CD4-positive, alpha-beta T cell treated with Interleukin-15 for 1 hour (primary cell): ENCODE data around the gene SPATA1.
"Not testable (repeated sequence)": the region's sequence is repeated elsewhere in the genome, so short reads cannot be mapped to it uniquely, and the experiment has no call there.

Source experiments
- DNase-seq: peaks from one replicate; pipeline ENCODE4 v3.0.0-alpha.2; 2020

The SPATA1 gene

DNA sequence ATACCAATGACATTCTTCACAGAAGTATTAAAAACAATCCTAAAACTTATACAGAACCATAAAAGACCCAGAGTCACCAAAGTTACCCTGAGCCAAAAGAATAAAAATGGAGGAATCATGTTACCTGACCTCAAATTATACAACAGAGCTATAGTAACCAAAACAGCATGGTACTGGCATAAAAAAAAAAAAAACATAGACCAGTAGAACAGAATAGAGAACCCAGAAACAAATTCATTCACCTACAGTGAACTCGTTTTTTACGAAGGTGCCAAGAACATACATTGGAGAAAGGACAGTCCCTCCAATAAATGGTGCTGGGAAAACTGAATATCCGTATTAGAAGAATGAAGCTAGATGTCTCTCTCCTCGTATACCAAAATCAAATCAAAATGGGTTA, 2.8 kb downstream of the SPATA1 start:
- no peak for DNase-seq

DNA sequence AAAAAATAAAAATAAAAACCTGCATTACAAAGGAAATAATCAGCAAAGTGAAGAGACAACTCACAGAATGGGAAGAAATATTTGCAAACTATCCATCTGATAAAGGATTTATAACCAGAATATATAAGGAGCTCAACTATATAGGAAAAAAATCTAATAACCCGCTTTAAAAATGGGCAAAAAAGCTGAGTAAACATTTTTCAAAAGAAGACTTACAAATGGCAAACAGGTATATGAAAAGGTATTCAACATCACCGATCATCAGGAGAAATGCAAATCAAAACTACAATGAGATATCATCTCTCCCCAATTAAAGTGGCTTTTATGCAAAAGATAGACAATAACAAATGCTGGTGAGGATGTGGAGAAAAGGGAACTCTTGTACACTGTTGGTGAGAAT, 4.0 kb downstream of the SPATA1 start:
- no peak for DNase-seq

DNA sequence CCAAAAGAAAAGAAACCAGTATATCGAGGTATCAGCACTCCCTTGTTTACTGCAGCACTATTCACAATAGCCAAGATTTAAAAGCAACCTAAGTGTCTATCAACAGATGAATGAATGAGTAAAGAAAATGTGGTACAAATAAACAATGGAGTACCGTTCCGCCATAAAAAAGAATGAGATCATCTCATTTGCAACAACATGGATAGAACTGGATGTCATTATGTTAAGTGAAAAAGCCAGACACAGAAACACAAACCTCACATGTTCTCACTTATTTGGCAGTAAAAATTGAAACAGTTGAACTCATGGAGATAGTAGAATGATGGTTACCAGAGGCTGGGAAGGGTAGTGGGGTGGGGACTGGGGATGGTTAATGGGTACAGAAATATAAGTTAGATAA, 4.5 kb downstream of the SPATA1 start:
- DNase-seq: no peak

DNA sequence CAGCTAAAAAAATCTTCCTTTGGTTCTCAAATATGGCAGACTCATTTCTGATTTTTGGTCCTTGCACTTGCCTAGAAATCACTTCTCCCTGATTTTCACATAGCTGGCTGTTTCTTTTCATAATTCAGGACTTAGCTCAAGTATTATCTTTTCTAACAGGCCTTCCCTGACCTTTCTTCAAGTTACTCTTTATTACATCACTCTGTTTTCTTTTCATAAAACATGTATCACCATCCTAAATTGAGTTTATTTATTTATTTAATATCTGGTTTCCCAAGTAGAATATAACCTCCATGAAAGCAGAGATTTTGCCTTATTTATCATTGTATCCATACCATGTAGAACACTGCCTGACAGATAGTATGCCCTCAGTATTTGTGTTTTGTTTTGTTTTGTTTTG, 18.4 kb downstream of the SPATA1 start:
- no peak for DNase-seq

DNA sequence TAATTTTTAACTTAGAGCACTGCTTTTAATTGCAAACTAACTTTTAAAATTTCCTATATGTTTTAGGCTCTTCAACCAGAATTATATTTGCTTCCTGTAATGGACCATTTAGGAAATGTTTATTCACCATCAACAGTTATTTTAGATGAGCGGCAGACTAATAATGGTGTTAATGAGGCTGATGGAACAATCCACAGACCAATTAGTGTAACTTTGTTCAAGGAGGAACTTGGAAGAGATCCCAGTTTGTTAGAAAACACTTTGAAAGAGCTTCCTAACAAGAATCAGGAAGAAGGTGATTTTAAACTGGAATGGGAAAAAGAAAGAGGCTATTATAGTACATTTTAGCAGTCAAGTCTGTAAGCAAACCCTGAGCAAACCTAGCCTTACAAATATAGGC, 19.6 kb downstream of the SPATA1 start:
- DNase-seq: no peak

DNA sequence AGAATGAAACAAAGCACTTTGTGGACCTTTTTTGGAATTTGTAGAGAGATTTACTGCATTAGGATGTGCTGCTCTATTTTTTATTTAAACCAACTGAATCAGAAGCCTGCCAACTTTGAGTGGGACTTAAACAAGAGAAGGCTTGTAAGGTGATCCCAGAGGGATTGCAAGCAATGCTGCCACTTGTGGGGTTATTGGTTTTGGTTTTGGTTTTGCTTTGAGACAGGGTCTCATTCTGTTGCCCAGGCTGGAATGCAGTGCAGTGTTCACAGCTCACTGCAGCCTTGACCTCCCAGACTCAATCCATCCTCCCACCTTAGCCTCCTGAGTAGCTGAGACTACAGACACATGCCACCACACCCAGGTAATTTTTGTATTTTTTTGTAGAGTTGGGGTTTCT, 32.4 kb downstream of the SPATA1 start:
- no peak for DNase-seq

DNA sequence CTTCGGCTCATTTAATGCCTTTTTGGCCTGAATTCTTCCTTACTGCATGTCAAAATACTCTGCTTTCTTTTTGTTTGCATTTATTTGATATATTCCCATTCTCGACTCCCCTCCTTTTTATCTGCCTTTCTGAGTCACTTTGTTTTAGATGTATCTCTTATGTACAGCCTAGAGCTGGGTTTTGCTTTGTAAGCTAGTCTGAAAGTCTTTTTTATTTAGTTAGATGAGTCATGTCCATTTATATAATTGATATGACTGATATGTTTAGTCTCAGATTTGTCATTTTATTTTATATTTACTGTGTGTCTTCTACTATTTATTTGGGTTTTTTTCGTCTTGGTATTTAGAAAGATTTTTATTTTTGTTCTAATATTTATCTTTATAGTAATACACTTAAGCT, 33.8 kb downstream of the SPATA1 start:
- DNase-seq: no peak

DNA sequence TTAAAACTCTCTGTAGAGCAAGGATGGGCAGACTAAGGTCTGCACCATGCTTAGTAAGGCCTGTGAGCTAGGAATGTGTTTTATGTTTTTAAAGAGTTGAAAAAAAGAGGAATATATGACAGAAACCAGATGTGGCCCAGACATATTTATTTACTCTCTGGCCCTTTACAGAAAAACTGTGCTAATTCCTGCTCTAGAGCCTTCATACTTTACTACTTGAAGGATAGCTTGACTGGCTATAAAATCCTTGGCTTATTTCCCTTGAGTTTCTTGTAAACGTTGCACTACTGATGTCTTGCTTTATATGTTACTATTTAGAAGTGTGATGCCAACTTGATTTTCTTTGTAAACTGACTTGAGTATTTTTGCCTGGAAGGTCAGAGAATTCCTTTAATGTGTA, 34.6 kb downstream of the SPATA1 start:
- no peak for DNase-seq

DNA sequence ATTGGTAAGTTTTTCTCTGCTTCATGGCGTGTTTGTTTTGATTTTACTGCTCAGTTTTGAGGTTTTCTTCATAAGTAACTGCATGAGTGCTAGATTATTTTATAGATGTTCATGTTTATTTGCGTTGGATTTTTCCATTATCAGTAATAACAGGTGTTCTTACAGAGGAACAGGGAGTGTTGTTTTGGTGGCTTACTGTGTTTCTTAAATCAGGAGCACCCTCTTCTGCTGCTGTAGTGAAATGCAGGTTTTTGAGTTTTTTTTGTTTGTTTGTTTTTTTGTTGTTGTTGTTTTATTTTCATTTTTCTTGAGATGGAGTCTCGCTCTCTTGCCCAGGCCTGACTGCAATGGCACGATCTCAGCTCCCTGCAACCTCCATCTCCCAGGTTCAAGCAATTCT, 35.5 kb downstream of the SPATA1 start:
- no peak for DNase-seq

DNA sequence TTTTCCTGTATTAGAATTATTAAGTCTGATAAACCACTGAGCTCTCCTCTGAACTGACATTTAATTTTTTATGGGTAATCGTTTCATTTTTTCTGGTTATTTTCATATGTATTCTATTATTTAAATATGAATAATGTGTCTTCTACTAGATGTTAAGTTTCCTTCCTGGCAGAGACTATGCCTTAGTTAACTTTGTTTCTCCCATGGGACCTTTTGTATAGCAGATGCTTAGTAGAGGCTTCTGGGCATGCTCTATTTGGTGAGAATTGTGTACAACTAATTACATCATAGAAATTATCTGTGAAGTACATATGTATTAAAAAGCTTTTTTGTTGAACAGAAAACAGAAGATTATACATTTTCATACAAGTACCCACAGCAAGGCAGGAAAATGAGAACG, 44.6 kb downstream of the SPATA1 start:
- DNase-seq: no peak

DNA sequence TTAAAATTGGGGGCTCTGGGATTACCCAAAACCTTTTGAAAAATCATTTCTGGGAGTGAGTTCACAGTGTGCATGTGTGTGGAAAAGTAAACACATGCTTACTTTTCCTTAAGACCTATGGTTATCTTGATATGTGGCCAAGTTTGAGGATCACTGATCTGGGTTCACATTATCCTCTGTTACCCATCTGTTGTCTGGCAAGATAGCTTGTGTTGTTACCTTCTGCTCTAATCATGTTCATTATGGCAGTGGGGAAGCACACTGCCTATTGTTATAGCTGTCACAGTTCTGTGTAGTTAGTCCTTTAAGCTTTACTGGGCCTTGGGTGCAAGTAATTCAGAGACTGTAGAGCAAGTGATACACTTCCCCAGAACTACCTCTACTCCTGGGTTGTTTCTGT, 63.0 kb downstream of the SPATA1 start:
- DNase-seq: no peak

DNA sequence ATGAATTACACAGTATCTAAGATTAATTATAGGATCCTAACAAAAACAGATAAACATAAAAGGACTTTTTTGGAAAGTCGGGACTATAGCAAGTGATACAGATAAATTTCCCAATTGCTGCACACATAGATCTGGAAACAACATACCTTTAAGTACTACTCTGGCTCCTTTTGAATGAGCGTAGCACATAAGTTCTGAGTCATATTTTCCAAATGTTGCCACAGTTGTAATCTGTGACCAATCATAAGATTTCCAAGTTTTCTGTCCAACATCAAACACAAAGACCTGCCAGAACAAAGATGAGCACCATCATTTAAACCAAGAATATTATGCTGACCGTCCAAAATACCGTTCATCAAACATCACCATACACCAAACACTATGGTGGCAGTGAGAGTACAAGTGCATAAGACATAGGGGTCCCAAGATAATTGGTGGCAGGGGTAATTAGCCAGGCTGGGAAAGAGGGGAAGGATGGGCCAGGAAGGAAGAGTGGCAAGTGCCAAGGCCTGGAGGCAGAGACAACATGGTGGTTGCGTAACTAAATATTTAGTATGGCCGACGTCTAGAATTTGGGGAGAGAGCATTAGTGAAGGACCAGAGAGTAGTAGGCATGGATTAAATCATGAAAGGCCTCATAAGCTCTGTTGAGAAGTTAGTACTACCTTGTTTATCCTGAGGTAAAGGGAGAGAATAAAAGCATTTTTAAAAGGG, 64.4 kb downstream of the SPATA1 start:
- DNase-seq: no peak

DNA sequence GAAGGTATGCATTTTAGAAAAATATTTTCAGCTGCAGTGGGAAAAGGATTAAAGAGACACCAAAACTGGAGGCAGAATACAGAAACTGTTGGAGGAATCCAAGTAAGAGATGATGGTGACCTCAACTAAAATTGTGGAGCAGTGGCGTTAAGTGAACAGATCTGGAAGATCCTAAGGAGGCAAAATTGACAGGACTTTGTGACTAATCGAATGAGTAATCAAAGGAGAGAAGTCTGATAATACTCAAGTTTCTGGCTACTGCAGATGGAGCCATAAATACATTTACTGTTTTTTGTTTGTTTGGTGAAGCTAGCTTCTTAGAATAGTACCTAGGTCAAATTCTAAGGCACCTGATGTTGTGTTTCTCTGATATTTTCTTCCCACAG, 65.0 kb downstream of the SPATA1 start:
- DNase-seq: no peak

DNA sequence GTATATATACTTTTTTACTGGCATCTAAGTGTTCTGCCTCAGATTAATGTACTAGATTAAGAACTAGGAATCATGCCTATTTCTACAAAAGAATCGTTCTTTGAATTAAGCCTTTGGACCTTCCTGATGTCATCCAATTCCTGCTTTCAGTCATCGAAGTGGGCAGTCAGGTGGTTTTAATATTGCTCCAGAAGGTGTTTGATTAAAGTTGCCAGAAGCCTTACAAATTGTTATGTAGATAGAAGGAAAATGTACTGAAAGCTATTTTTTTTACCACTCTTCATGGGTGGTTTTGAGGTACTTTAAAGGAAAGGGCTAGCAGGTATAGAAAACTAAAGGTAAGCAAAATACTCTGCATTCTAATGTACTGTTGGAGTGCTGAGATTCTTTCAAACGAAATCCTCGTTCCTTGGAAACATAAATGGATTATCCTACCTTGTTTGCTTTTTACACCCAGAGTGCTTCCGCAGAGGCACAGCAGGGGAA, 67.3 kb downstream of the SPATA1 start:
- no peak for DNase-seq

DNA sequence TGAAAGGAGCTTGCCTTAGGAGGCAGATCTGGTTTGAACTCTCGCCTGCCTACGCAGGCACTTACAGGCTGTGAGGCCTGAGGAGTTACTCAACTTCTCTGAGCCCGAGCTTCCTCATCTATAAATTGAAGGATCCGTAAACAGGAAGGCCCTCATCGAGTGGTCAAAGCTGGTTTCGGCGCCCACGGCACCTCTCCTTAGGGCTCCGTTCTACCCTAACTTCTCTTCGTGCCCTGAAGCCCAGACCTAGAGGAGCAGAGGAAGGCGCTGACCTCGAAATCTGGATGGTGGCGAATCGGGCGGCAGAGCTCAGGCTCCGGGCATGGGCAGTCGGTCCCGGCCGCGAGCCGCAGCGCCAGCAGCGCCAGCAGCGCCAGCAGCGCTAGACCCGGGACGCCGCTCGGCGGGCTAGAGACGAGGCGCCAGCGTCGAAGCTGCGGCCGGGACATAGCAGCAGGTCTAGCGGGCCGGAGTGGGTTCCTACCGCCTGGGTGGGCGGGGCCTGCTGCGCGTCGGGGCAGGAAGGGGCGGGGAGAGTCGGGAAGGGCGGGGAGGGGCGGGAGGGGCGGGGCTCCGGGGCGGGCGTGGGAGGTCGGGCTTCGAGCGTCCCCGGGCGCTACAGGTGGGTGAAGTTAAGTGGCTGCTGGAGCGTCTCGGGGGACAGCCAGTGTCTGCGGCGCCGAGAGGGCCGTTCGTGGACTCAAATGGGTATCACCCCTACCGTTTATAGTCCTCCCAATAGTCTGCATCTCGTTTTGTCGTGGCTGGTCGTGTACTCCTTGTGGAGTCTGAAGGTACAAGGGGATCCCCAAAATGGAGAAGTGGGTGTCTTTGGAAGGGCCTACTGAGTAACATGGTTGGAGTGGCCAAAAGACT, 68.0 kb downstream of the SPATA1 start, which contains the start of gene CTBS:
TSS of gene CTBS (minus strand) at position 474 of the 876 bp plus-strand sequence. CDS start at position 449, 25 bp downstream.
- peak; percentile 90 for DNase-seq

DNA sequence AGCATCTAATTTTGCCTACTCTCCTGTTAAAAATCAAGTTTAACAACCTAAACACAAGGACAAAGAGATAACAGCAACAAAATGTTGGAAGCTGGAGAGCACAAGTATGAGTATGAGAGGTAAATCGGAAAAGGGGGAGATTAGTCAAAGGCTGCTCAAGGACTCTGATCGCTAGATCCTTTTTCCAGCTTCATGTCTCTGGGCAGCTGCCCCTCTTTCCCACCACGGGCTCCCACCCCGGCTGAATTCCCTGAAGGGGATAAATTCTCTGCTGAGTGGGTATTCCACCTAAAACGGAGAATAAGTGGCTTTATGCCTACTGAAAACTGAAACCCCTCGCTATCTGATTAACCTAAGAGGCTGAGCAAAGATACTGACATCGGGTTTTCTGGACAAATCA, 68.8 kb downstream of the SPATA1 start:
- no peak for DNase-seq

DNA sequence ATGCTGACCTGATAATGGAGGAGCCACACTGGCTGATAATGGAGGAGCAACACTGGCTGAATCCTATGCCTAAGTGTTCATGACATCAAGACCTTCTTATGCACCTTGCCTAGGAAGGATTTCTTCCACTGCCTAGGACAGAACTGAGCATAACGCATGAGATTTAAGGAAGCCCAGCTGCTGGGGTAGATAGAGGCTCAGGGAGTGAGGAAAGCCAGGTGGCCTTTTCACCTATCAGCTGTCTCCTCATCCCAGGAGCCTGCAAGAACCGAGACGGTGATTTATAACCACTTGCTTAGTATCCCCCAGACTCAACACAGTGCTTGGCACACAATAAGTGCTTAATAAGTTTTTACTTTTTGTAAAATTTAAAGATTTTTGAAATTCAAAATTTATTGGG, 75.5 kb downstream of the SPATA1 start:
- DNase-seq: no peak

DNA sequence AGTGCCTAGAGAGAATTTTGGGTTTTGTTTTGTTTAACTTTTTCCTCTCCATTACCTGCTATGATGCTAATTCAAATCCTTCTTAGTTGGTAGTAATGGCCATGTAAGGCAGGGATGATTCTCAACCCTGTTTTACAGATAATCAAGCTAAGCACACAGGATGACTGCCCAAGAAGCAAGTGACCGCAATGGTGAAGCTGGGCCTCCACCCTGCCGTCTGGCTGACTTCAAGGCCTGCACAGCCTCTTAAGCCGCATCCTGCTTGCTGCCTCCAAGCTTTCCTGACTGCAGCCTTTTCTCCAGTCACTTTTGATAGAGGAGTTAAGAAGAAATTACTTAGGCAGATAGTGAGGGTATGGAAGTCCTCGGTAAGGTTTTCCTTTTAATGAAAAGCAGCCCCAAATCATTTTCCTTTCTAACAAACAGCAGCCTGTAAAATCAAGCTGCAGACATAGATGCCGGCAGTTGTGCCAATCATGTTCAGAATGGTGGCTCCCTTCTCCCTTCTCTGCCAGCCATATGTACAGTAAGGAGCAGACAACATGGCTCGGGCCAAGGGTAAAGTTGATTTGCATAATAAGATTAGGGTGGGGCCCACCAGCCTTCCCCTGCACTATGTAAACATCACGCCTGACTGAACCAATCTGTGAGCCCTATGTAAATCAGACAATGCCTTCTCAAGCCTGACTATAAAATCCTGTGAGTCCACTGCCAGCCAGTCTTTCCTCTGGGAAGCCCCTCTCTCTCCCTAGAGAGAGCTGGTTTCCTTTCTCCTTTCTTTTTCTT, 76.8 kb downstream of the SPATA1 start:
- DNase-seq: no peak

DNA sequence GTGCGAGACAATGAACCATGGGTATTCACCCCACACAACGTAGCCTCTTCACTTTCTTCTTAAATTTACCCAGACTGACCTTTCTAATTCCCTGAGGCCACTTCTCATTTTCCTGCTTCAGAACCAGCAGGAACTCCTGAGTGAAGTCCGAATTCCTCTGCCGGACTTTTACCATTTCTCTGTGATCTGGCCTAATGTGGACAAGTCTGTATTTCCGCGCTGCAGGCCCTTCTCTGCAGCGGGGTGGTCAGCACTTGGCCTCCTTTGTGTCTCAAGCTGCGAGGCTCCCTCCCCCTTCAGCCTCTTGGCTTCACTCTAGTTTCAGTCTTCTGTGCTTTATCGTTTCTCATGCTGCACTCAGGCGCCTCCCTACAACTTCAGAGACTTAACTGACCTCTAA, 77.5 kb downstream of the SPATA1 start:
- no peak for DNase-seq

DNA sequence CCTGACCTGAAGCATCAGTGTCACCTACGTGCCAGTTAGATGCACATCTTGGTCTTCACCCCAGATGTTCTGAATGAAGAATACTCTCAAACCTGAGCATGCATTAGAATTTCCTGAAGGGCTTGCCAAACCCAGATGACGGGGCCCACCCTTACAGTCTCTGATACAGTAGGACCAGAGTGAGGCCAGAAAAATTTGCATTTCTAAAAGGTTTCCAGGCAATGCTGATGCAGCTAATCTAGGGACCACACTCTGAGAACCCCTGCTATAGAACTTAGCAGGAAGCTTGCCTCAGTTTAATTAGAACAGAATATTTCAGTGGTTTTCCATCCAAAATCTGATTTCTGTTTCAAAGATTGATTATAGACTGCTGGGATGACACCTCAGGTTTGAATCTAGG, 77.9 kb downstream of the SPATA1 start:
- no peak for DNase-seq

DNA sequence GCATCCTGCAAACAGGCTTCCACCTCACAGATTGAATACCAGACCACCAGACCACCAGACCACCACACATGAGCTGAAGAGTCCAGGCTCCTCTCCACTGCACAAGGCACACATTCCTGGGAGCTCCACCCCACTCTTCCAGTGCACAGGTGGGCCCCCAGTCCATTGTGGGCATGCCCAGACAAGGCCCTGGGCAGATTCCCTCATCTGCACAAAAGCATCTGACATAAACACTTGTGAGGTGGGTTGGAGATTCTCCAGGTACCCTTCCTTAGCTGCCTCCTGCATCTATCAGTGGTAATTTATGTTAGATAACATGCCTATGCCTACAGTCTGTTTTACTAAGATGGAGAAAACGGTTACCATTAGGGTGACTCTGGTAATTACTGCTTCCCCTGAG, 79.6 kb downstream of the SPATA1 start:
- no peak for DNase-seq

DNA sequence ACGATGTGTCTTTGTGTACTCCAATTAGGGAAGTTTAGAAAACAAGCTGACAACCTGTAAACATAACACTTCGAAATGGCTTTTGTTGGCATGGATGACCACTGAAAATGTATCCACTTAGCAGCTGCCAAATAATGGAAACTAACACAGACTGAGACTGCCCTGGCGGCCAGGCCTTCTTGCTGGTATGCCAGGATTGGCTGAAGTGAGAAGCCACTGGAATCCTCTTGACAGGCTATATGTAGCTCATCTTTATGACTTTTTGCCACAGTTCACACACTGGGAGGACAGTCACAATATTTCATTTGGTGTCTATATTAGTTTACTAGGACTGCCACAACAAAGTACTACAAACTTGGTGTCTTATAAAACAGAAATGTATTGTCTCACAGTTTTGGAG, 80.9 kb downstream of the SPATA1 start:
- DNase-seq: no peak

DNA sequence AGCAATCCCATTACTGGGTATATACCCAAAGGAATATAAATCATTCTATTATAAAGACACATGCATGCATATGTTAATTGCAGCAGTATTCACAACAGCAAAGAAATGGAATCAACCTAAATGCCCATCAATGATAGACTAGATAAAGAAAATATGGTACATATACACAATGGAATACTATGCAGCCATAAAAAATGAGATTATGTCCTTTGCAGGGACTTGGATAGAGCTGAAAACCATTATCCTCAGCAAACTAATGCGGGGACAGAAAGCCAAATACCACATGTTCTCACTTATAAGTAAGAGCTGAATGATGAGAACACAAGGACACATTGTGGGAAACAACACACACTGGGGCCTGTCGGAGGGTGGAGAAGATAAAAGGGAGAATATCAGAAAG, 88.8 kb downstream of the SPATA1 start:
- not testable (repeated sequence) for DNase-seq

DNA sequence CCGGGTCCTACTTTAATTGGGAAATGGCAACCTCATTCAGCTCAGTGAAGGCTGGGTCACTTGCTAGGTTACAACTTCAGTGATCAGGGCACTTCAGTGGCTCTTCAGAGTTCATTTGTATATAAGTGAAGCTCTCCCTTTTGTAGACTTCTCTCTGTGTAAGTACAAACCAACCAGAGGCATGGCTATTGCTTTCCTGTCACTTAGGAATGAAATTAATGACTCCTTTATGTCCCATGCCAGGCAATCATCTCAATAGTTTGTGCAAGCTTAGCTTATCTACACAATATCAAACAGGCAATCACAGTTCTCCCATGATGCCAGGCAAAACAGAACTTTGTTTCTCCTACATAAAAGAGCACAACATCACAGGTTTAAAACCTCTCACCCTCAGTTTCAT, 90.8 kb downstream of the SPATA1 start:
- no peak for DNase-seq
